GM21515 (cell line): ENCODE measurements around the gene UBAP1L.
"Not testable (repeated sequence)": the region's sequence is repeated elsewhere in the genome, so short reads cannot be mapped to it uniquely, and the experiment has no call there.

ENCODE experiments used
- ATAC-seq: cut with Tn5 transposase; IDR thresholded peaks from one replicate; pipeline ENCODE4 v1.9.1; 2021; ENCODE audit not compliant: unreplicated experiment

UBAP1L gene

DNA sequence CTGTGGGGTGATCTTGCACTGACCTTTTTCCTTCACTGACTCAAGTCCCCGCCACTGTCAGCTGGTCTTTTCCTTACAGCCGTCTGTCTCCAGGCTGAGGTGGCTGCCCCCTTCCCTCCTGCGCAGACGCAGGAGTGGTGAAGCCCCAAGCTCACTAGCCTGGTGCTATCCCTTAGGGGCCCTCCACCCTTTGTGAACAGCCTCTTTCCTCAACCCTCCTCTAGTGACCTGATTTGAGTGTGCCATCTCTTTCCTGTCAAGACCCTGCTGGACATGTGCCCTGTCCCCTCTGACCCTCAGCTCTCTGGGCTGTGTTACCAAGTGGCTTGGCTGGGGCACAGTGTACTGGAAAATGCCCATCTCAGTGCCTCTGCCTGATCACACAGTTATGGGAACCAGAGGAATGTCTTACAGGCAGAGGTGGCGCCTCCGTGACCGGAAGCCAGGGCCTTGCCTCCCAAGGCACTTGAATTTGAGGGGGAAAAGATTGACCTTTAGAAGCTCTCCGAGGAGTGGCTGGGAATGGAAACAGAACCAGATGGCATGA is 29.7 kb downstream of the UBAP1L start:
- ATAC-seq, result no peak

DNA sequence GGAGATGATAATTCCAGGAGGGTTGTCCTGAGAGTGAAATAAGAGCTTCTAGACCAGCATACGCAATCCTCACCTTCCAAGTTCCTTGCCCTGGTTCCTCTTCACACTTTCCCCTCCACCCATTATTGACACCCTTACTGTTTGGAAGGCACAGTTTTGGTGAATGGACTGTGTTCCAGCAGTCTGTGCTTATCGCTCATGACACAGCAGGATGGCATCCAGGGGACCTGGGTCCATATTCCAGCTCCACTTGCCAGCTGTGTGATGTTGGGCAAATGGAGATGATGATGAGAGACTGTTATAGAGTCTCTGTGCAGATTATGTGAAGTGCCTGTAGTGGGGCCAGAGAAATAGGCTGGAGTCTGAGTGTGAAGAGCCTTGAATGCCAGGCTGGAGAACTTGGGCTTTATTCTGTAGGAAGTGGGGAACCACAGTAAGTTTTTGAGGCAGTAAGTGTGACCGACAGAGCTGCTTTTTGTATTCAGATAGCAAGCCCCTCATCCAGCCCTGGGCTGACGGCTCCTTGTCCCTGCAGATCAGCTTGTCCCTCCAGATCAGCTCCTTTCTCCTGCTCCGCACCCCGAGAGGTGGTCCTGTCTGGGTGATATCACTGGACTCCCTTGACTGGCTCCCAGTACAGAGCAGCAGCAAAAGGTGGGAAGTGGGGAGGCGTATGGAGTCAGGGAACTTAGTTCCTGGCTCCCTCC is 30.3 kb downstream of the UBAP1L start:
- no peak for ATAC-seq

DNA sequence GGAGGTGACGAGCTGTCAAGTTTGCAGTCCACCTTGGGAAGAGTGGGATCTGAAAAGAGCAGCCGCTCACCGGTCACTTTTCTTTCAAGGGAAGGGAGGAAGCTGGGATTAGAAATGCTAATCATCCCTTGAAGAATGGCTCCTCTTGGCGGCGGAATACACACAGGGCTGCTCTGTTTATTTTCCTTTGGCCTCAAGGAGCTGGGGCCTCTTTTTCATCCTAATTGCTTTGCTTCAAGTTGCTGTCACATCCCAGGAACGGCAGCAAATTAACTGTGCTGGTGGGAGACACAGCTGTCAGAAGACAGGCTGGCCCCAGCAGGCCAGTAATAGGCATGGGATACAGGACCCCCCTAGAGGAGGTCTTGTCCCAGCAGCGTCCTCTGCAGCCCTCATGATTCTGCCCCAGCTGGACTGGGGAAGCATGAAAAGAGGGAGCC is 31.7 kb downstream of the UBAP1L start:
- ATAC-seq, result no peak

DNA sequence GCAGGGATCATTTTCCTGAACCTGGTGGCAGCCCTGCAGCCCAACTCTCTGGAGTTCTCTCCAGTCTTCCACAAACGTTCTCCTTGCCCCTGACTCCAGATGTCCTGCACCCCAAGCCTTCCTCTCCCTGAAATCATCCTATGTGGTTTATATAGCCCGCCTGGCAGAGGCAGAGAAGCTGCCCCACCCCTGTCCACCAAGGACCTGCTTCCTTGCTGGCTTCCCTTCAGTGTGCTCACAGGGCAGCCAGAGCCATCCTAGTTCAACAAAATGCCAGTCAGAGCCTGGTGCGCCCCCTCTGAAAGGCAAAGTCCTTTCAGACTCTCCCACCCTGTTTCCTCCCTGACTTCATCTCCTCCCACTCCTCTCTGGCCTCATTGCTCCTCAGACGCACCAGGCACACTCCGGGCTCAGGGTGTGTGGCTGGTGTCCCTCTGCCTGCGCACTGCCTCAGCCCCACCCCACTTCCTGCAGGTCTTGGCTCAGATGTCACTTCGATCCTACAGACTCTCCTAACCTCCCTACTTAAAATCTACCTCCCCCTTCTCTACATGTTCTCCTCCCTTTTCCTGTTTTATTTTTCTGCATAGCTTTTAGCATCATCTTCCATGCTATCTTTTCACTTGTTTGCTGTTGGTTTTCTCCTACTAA is 32.6 kb downstream of the UBAP1L start:
- no peak for ATAC-seq

DNA sequence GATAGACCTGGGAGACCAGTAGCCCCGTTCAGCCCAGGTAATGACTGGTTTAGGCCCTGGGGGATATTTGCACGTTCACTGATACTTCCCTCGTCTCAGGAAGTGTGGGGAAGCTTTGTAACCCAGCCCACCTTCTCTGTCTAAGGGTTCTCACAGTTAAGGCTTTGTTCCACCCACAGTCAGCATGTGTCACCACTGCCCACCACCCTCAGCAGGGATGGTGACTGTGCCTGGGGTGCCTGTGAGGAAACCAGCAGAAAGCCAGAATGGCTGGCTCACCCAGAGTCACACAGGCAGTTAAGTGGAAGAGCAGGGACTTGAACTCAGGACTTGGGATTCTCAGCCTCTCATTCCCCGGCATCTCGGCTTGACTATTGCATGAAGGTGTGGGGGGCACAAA is 33.2 kb downstream of the UBAP1L start:
- no peak for ATAC-seq

DNA sequence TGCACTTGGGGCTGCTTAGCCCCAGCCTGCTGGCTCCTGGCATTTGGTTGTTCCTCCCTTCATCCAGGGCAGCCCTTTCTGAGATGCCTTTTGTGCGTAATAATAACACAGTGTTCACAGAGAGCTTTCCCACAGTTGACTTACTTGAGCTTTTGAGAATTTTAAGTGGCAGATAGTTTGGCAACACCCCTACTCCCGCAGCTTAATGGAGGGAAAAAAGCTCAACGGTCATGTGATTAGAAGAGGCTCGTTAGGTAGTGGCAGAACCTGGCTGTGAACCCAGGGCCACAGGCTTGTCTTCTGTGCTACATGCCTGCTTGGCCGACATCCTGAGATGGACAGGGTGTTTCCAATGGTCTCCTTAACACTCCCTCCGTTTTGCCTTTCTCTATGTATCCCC is 33.7 kb downstream of the UBAP1L start:
- no peak for ATAC-seq

DNA sequence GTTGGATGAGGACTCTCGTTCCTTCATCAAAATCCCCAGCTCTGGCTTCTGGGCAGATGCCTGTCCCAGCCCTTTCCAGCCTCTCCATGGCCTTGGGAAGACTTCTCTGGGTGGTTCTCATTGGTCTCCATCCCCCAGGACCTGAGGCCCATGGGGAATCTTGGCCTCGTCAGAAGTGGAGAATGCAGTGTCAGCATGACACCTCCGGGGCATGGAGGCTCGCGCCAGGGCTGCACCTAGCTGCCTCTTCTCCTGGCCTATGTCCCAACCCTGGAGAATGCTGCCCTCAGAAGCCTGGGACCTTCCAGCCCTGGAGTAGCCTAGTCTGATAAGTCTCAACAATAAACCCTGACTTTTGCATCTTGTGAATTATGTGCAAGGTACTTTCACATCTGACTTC is 35.4 kb downstream of the UBAP1L start:
- ATAC-seq, result no peak

DNA sequence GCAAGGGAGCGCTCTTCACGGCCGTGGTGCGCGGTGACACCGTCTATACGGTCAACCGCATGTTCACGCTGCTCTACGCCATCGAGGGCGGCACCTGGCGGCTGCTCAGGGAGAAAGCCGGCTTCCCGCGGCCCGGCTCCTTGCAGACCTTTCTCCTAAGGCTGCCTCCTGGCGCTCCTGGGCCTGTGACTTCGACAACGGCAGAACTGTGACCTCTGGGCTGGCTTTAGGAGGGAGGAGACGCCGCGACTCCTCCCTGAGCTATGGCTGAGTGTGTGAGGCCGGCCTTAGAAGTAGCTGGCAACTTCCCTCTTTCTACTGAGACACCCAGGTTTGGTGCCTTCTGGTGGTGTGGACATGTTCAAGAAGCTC is 37.0 kb downstream of the UBAP1L start:
- no peak for ATAC-seq

DNA sequence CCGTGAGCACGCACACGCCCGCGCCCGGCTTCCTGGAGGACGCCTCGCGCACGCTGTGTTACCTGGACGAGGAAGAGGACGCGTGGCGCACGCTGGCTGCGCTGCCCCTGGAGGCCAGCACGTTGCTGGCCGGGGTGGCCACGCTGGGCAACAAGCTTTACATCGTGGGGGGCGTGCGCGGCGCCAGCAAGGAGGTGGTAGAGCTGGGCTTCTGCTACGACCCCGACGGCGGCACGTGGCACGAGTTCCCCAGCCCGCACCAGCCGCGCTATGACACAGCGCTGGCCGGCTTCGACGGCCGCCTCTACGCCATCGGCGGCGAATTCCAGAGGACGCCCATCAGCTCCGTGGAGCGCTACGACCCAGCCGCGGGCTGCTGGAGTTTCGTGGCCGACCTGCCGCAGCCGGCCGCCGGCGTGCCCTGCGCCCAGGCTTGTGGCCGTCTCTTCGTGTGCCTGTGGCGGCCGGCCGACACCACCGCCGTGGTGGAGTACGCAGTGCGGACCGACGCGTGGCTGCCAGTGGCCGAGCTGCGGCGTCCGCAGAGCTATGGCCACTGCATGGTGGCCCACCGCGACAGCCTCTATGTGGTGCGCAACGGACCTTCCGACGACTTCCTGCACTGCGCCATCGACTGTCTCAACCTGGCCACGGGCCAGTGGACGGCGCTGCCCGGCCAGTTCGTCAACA is 37.6 kb downstream of the UBAP1L start:
- ATAC-seq, result no peak

DNA sequence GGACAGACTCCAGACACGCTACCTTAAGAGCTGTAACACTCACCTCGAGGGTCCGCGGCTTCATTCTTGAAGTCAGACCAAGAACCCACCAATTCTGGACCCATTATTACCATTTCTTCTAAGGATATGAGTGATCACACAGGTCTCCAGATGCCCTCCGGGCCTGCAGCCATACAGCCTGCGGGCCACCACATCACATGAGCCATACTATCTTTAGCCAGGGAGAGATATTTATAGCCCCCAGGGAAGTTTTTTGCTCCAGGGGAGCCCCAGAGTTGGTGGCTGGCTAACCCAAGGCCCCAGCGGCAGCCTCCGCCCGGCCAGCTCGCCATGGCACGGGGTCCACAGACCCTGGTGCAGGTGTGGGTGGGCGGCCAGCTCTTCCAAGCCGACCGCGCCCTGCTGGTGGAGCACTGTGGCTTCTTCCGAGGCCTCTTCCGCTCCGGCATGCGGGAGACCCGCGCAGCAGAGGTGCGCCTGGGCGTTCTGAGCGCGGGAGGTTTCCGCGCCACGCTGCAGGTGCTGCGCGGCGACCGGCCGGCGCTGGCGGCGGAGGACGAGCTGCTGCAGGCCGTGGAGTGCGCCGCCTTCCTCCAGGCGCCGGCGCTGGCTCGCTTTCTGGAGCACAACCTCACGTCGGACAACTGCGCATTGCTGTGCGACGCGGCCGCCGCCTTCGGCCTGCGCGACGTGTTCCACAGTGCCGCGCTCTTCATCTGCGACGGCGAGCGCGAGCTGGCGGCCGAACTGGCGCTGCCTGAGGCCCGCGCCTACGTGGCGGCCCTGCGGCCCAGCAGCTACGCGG is 38.3 kb downstream of the UBAP1L start, which contains the start of gene KBTBD13:
Gene KBTBD13 (plus strand): TSS at position 261 of the 805 bp plus-strand sequence. CDS start 70 bp downstream, at position 331.
- no peak for ATAC-seq

DNA sequence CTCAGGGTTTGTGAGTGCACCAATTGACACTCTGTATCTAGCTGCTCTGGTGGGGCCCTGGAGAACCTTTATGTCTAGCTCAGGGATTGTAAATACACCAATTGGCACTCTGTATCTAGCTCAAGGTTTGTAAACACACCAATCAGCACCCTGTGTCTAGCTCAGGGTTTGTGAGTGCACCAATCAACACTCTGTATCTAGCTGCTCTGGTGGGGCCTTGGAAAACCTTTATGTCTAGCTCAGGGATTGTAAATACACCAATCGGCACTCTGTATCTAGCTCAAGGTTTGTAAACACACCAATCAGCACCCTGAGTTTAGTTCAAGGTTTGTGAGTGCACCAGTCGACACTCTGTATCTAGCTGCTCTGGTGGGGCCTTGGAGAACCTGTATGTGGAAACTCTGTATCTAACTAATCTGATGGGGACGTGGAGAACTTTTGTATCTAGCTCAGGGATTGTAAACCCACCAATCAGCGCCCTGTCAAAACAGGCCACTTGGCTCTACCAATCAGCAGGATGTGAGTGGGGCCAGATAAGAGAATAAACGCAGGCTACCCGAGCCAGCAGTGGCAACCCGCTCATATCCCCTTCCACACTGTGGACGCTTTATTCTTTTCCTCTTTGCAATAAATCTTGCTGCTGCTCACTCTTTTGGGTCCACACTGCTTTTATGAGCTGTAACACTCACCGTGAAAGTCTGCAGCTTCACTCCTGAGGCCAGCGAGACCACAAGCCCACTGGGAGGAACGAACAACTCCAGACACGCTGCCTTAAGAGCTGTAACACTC is 39.2 kb downstream of the UBAP1L start:
- ATAC-seq, result not testable (repeated sequence)

DNA sequence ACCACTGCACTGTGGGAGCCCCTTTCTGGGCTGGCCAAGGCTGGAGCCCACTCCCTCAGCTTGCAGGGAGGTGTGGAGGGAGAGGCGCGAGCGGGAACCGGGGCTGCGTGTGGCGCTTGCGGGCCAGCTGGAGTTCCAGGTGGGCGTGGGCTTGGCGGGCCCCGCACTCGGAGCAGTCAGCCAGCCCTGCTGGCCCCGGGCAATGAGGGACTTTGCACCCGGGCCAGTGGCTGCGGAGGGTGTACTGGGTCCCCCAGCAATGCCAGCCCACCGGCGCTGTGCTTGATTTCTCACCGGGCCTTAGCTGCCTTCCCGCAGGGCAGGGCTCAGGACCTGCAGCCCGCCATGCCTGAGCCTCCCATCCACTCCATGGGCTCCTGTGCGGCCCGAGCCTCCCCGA is 40.1 kb downstream of the UBAP1L start:
- not testable (repeated sequence) for ATAC-seq

DNA sequence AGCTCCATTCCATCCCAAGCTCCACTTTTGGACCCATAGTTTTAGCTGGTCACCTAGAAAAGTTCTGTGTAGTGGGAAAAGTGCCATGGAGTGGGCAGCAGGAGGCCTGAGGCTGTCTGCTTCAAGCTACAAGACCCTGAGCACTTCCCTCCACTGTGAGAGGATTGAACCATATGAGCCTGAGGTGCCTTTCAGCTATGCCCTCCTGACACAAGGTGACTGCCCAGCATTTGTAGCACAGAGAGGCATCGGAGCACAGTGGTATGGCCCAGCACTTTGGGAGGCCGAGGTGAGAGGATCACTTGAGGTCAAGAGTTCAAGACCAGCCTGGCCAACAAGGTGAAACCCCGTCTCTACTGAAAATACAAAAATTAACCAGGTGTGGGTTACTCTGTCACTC is 42.4 kb downstream of the UBAP1L start:
- ATAC-seq, result no peak

DNA sequence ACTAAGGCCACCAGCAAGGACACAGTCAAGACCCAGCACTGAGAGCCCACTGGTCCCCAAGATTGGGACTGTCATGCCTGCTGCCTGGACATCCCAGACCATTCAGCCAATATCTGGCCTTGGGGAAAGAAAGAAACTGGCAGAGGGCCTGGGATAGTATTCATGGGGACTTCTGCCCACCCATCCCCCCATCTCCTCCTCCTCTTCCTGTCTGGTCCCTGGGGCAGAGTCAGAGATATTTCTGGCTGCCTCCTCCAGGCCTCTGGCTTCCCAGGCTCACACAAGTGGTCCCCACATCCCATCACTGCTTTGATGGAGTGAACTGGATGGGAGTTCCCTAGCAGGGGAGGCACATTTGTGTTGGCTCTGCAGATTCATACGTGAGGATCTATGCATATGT is 43.0 kb downstream of the UBAP1L start:
- ATAC-seq, result no peak

DNA sequence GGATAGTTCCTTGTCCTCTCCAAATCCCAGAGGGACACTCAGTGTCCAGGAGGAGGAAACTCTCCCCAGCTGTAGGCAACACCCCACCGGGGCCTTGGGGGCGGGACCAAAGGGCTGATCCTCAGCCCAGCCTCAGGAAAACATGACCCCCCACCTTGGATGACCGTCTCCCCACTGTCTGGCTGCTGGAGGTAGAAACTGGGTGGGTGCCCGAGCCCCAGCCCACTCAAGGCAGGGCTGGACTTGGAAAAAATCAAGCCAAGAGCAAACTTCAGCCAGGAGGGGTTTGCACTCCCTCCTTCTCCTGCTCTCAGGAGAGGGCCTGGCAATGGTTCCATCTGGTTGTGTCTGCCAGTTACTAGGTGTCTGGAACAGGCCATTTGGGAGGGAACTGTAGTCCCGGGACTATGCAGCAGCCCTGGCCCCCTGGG is 43.6 kb downstream of the UBAP1L start:
- no peak for ATAC-seq

DNA sequence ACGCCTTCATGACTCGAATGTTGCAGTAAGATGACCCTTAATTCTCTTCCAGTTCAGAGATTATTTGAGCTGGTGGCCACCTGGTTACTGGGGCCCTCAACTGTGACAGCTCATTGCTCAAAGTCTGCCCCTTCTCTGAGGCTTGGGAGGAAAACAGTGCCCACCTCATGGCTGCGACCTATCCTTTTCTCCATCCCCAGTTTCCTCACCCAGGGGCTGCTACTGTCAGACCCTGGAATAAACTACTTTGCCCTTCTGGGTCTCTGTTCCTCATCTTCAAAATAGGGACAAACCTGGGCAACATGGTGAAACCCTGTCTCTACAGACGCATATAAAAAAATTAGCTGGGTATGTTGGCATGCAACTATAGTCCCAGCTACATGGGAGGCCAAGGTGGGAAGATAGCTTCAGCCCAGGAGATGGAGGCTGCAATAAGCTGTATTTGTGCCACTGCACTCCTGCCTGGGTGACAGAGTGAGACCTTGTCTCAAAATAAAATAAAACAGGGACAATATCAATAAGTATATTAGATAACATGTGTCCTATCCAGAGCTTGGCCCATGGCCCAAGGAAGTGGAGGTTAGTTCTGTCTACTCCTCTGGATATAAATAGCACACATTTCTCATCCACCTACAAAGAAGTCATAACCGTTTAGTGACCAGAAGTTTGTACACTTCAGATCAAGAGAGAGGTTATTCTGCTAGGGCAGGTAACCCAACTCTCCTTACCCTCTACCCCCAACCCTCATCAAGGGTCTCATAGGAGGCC is 45.0 kb downstream of the UBAP1L start:
- ATAC-seq, result no peak

DNA sequence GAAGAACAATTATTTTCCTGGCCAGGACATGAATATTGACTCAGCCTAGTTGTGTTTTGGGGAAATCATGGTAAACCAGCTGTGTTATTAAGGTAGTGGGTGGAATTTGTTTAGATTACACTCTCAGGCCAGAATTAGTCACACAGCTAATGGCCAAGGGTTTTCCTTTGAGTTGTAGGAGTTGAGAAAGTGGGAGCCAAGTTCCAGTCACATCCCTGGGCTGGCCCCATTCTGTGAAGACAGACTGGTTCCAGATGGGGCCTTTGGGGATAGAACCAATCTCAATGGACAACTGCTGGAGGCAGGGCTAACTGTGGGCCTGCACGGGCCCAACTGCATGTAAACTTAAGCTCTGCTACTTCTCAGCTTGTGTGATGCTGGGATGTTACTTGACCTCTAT is 45.8 kb downstream of the UBAP1L start:
- no peak for ATAC-seq

DNA sequence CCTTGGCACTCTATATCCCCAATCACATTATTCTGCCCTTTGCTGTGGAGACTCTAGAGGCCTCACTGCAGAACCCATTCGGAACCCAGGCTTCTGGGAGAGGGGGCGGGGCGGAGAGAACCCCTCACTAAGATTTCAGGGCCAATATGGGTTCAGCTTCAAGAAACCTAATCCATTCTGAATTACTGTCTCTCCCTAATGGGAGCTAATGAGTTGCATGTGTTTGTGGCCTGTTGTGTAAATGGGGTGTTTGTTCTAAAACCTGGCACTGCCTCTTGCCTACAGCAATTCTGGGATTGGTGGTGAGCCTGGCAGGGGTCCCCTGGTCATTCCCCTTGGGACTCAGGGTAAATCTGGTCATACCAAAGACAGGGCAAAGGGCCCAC is 46.6 kb downstream of the UBAP1L start:
- no peak for ATAC-seq

DNA sequence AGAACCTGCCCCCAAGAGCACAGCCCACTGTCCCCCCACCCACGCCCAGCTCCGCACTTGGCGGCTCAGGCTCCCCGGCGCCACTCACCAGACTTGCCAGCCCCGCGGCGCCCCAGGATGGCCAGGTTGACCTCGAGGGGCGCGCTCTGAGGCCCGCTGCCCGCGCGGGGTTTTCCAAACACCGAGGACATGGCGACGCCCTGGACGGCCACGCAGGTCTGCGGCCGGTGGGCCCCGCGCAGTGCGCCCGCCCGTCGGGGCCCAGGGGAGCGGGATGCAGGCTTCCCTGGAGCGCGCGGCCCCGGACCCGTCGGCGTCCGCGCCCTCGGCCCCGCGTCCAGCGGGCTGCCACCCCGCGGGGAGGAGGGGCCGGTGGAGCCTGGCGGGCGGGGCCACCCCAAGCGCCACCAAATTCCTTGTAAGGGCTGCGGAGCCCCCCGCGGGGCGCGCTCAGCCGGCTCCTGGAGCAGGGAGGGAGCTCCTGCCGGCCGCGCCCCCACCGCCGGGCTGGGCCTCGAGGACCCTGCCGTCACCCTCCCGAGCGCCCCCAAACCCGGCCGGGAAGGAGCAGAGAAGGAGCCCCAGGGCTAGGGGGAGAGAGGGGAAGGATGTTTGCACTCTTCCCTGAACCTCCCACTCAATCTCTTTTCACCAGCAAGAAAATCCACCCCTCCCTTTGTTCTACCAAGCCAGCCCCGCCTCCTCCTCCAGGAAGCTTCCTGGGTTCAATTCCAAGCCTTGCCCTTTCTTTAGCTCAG is 47.2 kb downstream of the UBAP1L start, which contains the start of gene RASL12:
Gene RASL12 (minus strand): TSS at position 347 of the 758 bp plus-strand sequence. CDS start 156 bp downstream, at position 191.
- ATAC-seq, result no peak
